GM12892 (cell line): ENCODE results near the gene DNAJC13.

Source experiments
- POLR2AphosphoS5 ChIP-seq: IDR thresholded peaks from 2 replicates; pipeline ENCODE4 v1.6.1; 2011; ENCODE audit warnings: low read depth, low read length, control low read depth
- TAF1 ChIP-seq: IDR thresholded peaks from 2 replicates; pipeline ENCODE4 v1.6.1; 2011; ENCODE audit warnings: low read depth, mild to moderate bottlenecking, control low read depth, low read length, borderline replicate concordance

DNA sequence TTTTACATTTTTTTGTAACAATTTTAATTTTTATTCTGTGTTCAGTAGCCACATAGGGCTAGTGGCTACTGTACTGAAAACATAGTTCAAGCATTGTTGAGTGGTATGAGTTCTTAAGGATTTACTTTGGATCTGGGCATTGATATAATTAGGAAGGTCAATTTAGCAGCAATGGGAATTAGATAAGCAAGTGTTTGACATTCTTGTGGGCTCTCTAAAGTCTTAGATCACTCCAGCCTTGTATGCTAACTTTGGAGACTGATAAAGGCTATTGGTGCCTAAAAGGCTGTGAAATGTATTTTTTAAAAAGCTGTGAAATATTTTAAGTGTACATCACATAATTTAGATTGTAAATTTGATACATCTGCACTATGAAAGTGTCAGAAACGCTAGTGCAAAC, 2.5 kb upstream of the DNAJC13 start:
- TF ChIP-seq TAF1 (no peak), POLR2AphosphoS5 (no peak)
